Activated CD4-positive, alpha-beta T cell treated with anti-CD3 and anti-CD28 coated beads for 4 hours (primary cell): ENCODE measurements around the gene CDK19.

ENCODE experiments used
- DNase-seq, 2 donors: peaks; one replicate each; pipeline ENCODE4 v3.0.0-alpha.2; 2020

Gene CDK19

DNA sequence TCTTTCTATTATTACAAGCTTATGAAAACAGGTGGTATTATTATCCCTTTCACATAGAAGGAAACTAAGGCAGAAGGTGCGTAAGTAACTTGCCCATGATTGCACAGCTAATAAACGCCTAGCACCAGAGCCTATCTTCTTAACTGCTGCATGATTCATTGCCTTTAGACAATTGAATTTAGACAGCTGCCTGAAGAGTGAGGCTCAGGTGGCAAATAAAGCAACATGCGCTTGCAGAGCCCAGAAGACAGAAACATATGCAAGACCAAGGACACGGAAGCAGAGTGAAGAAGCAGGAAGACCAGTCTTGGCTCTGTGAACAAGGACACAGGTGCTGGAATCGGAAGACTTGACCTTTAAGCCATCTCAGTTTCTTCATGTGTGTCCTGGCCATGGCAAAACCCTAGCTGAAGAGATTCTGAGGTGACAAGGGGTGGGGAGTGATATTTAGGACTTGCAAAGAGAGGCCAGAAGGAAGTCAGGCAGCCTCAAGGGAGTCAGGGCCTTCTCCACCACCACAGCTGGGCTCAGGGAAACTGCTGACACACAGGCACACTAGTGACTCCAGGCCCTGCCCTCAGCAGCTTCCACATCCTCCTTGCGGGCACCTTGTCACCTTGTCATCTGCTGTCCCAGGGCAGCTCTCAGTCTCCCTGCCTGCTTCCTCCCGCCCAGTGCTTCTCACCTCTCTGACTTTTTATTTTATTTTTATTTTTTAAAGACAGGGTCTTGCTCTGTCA is 247.1 kb downstream of the CDK19 start:
- no peak for DNase-seq

DNA sequence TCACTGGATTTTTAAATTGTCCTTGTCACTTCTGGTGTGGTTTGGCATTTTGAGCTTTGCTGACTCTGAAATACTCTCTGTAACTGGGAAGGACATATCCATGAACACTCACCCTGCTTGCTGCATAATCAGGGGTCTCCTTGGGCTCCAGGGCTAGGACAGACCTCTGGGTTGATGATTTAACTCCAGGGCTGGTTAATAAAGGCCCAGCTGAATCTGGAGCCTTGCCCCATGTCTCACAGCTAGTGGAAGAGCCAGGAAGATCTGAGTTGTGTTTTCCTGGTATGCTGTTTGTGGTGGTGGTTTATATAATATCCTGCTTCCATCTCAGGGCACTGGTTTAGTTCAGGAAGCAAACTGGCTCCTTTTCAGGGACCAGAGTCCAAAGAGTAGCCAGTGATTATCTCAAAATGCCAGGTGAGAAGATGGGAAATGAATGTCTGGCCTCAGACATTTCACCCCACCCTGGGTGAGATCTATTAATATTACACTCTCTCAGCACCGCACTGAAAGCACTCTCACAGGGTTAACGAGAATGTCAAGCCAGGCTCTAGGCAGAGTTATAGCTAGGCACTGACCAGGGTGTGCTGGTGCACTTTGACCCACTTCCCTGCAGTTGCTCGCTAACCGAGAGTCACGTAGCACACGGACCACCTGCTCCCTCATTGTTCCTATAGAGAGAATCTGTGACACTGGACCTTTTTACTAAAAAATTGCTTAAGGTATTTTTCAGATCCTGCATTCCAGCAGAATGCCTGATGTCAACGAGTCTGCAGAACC is 248.7 kb downstream of the CDK19 start:
- no peak for DNase-seq

GRCh38 chr6:110564703-110565421 is 250.4 kb downstream of the CDK19 start:
- DNase-seq, result no peak

DNA sequence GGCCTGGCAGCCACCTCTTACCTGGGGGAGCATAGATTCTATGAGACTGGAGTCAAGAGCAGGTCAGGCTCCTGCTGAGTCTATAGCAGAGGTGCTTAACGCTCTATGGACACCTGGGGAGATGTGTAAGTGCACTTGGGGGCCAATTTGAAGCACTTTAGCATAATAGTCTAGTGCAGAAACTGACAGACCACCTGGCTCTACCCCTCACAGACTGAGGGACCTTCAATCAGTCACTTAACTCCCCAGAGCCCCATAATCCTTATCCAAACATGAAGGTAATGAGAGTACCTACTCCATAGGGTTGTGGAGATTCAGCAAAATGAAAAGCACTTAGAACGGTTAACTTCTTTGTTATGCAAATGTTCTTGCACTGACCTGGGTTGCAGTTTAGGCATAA is 251.6 kb downstream of the CDK19 start:
- no peak for DNase-seq

GRCh38 chr6:110562316-110562915 is 252.9 kb downstream of the CDK19 start:
- DNase-seq, result no peak

GRCh38 chr6:110561696-110562095 is 253.6 kb downstream of the CDK19 start:
- no peak for DNase-seq

DNA sequence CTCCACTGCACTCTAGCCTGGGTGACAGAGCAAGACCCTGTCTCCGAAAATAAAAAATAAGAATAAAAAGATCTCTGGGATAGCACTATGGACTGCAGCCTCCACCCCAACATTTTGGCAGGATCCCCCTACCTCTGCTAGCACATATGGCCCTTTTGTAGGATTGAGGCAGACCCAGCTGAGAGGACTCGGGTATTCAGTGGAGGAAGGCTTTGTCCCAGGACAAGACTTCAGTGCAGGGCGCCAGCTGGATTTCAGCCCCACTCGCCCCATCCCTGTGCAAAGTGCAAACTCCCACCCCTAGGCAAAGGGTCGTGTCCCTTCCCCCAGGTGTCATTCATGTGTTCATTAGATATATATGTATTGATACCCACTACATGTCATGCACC is 254.3 kb downstream of the CDK19 start:
- DNase-seq, result no peak

GRCh38 chr6:110560239-110561007 is 254.8 kb downstream of the CDK19 start:
- DNase-seq, result no peak
